A549 (cell line): Measurements from ENCODE around the gene BOLA3. TPM values are rescaled to one million over a fixed set of nuclear protein-coding genes. Genes with fewer than 3 reads are reported as not detected.

Experiments
- ATAC-seq, 2 experiments: fragments of 200-7000 bp in 1 of 2; fragments of >200 bp in 1 of 2; cut with Nextera tagmentation in 1 of 2; cut with Tn5 transposase in 1 of 2; 3 replicates each; pipeline versions ENCODE4 v1.8.0 to v1.9.1; 2018 to 2020; ENCODE audit warnings: mild to moderate bottlenecking in 1 of 2, moderate library complexity in 1 of 2
- CTCF ChIA-PET: fragments of 300-600 bp; sonication (Branson Sonifier 250); formaldehyde crosslinking; extraction: SDS; loops from one replicate; lab custom pipeline; 2021; ENCODE audit warnings: antibody characterized with exemption, inconsistent platforms; lab: Yijun Ruan, JAX
- POLR2A ChIA-PET: fragments of 350-600 bp; formaldehyde crosslinking; extraction: SDS; loops from one replicate; lab custom pipeline; 2021; ENCODE audit warnings: antibody characterized with exemption, inconsistent platforms; lab: Yijun Ruan, JAX
- DNase-seq, 2 experiments: peaks; one replicate each; pipeline versions ENCODE4 v3.0.0 to v3.0.0-alpha.2; 2011 to 2016; ENCODE audit warnings: low read depth in 1 of 2, low spot score in 1 of 2
- FAIRE-seq: peaks from 2 replicates; lab custom pipeline; 2011; peaks lifted over from hg19 to GRCh38; lab: Jason Lieb, UNC
- H3K27ac ChIP-seq, 2 experiments: fragments of >200 bp; sonication (Bioruptor Twin); formaldehyde crosslinking; 3 replicates each; pipeline ENCODE4 v1.5.1; 2016 to 2017
- H3K4me1 ChIP-seq: fragments of >200 bp; sonication (Bioruptor Twin); formaldehyde crosslinking; 3 replicates; pipeline ENCODE4 v1.6.1; 2016
- H3K4me2 ChIP-seq: fragments of >200 bp; sonication (Bioruptor Twin); formaldehyde crosslinking; 3 replicates; pipeline ENCODE4 v1.6.1; 2016
- H3K4me3 ChIP-seq: fragments of >200 bp; sonication (Bioruptor Twin); formaldehyde crosslinking; 3 replicates; pipeline ENCODE4 v1.5.1; 2016
- H3K9me3 ChIP-seq: fragments of >200 bp; sonication (Bioruptor Twin); formaldehyde crosslinking; 3 replicates; pipeline ENCODE4 v1.6.1; 2016
- BCL3 ChIP-seq: fragments of >200 bp; sonication (Bioruptor Twin); formaldehyde crosslinking; IDR thresholded peaks from 3 replicates; pipeline ENCODE4 v1.6.1; 2016
- CEBPB ChIP-seq, 2 experiments: fragments of >200 bp in 1 of 2; sonication (Bioruptor Twin) in 1 of 2; formaldehyde crosslinking in 1 of 2; IDR thresholded peaks; 2 replicates each; pipeline ENCODE4 v1.6.1; 2012 to 2016
- CHD2 ChIP-seq: fragments of 150-350 bp; IDR thresholded peaks from 2 replicates; pipeline ENCODE4 v1.6.1; 2014; ENCODE audit warnings: low read length; ENCODE audit not compliant: partially characterized antibody
- CTCF ChIP-seq: fragments of >200 bp; sonication (Bioruptor Twin); formaldehyde crosslinking; IDR thresholded peaks from 3 replicates; pipeline ENCODE4 v1.5.1; 2016
- E2F6 ChIP-seq: IDR thresholded peaks from 2 replicates; pipeline ENCODE4 v1.6.1; 2012; ENCODE audit warnings: low read depth, borderline replicate concordance
- ELK1 ChIP-seq: fragments of 150-350 bp; IDR thresholded peaks from 2 replicates; pipeline ENCODE4 v1.6.1; 2014; ENCODE audit warnings: low read depth, mild to moderate bottlenecking, low read length
- ESRRA ChIP-seq: fragments of 150-350 bp; IDR thresholded peaks from 2 replicates; pipeline ENCODE4 v1.6.1; 2014; ENCODE audit warnings: mild to moderate bottlenecking, low read length, borderline replicate concordance
- GATA3 ChIP-seq: IDR thresholded peaks from 2 replicates; pipeline ENCODE4 v1.6.1; 2012; ENCODE audit warnings: borderline replicate concordance
- HES2 ChIP-seq: fragments of >200 bp; sonication (Bioruptor Twin); formaldehyde crosslinking; IDR thresholded peaks from 2 replicates; pipeline ENCODE4 v1.6.1; 2016
- HMGXB4 ChIP-seq: fragments of 250-450 bp; sonication (Bioruptor Pico); IDR thresholded peaks from 2 replicates; pipeline ENCODE4 v1.5.0; 2021; ENCODE audit warnings: mild to moderate bottlenecking, moderate library complexity, borderline replicate concordance
- HOXB5 ChIP-seq: fragments of 250-450 bp; sonication (Bioruptor Pico); IDR thresholded peaks from 2 replicates; pipeline ENCODE4 v1.5.0; 2020; ENCODE audit warnings: mild to moderate bottlenecking, moderate library complexity
- JUN ChIP-seq, 2 experiments: fragments of >200 bp; sonication (Bioruptor Twin); formaldehyde crosslinking; IDR thresholded peaks; 2 replicates in 1 of 2; 3 replicates in 1 of 2; pipeline ENCODE4 v1.6.1; 2016 to 2017
- MAFK ChIP-seq: fragments of 450-650 bp; IDR thresholded peaks from 2 replicates; pipeline ENCODE4 v1.6.1; 2014; ENCODE audit not compliant: partially characterized antibody
- MAX ChIP-seq: IDR thresholded peaks from 2 replicates; pipeline ENCODE4 v1.6.1; 2012
- NPAS2 ChIP-seq: fragments of 250-450 bp; sonication (Bioruptor Pico); IDR thresholded peaks from 2 replicates; pipeline ENCODE4 v1.8.0; 2022; ENCODE audit warnings: mild to moderate bottlenecking, moderate library complexity, borderline replicate concordance
- NR3C1 ChIP-seq: fragments of >200 bp; sonication (Bioruptor Twin); formaldehyde crosslinking; IDR thresholded peaks from 3 replicates; pipeline ENCODE4 v1.6.1; 2017
- PBX3 ChIP-seq: IDR thresholded peaks from 2 replicates; pipeline ENCODE4 v1.6.1; 2012
- PHF8 ChIP-seq: fragments of 200-600 bp; sonication (generic); IDR thresholded peaks from 2 replicates; pipeline ENCODE4 v1.6.1; 2016; ENCODE audit warnings: low read depth, mild to moderate bottlenecking, antibody characterized with exemption, moderate library complexity, borderline replicate concordance
- POLR2A ChIP-seq: IDR thresholded peaks from 2 replicates; pipeline ENCODE4 v1.6.1; 2012; ENCODE audit warnings: mild to moderate bottlenecking, low read length
- REST ChIP-seq: fragments of 200-600 bp; sonication (generic); IDR thresholded peaks from 2 replicates; pipeline ENCODE4 v1.6.1; 2016; ENCODE audit warnings: antibody characterized with exemption, mild to moderate bottlenecking, moderate library complexity
- RFX5 ChIP-seq: fragments of 450-650 bp; IDR thresholded peaks from 2 replicates; pipeline ENCODE4 v1.7.1; 2014; ENCODE audit warnings: antibody characterized with exemption, mild to moderate bottlenecking, moderate library complexity
- TP53 ChIP-seq: fragments of 250-450 bp; sonication (Bioruptor Pico); IDR thresholded peaks from 2 replicates; pipeline ENCODE4 v1.5.0; 2021; ENCODE audit warnings: mild to moderate bottlenecking, moderate library complexity
- ZNF302 ChIP-seq: fragments of 250-450 bp; sonication (Bioruptor Pico); IDR thresholded peaks from 2 replicates; pipeline ENCODE4 v1.9.0; 2021; ENCODE audit warnings: inconsistent platforms, mild to moderate bottlenecking, moderate library complexity
- ZSCAN20 ChIP-seq: fragments of 250-450 bp; sonication (Bioruptor Pico); IDR thresholded peaks from 2 replicates; pipeline ENCODE4 v1.8.0; 2022; ENCODE audit warnings: mild to moderate bottlenecking, moderate library complexity
- WGBS: methylation state at CpG from one replicate; pipeline ENCODE4 v1.1.6; 2017; ENCODE audit errors: missing lambda C conversion rate; 5-methylcytosine and 5-hydroxymethylcytosine counted together
- polyA plus RNA-seq, 4 experiments: library from polyadenylated mRNA; depleted of rRNA in 3 of 4; stranded (reverse); fragments of >200 nt; fragmentation: RNase III in 1 of 4; extraction: RNeasy Plus Mini Kit Qiagen cat#74134 plus additional on column Dnase treatment in 1 of 4; gene quantifications; 2 replicates in 3 of 4; 3 replicates in 1 of 4; pipeline ENCODE4 v1.2.3, GENCODE V29; 2011 to 2017

The BOLA3 gene
- polyA plus RNA-seq, 2 of the 4 experiments (the other 2 are of a cell fraction), result 136 to 139 TPM

GRCh38 chr2:74178211-74179062, 30.7 kb upstream of the BOLA3 start, which contains the start of gene MOB1A:
Gene MOB1A, minus strand, starts transcription at chr2:74178879. Its CDS starts 205 bp downstream, at chr2:74178674.
- H3K4me2 ChIP-seq, result peak within 1 kb of the TSS; percentile 89
- ATAC-seq, result peak; percentile 98 to 99
- TF ChIP-seq NR3C1 (no peak), REST (peak; percentile 88), PHF8 (peak; percentile 95), ELK1 (no peak), HMGXB4 (peak; percentile 87; the same call in 1 of the 2 replicates), HES2 (no peak), NPAS2 (no peak), ZSCAN20 (CRISPR knock-in tag) (no peak), POLR2A (peak; percentile 86), CEBPB (IDR thresholded peaks at IDR 0.05) (no peak), MAX (peak; percentile 52), ZNF302 (CRISPR knock-in tag) (no peak), TP53 (CRISPR knock-in tag) (0 out of 2 replicates have a peak, but pooled peaks have one; percentile 52), ESRRA (no peak), PBX3 (peak; percentile 54; the same call in 1 of the 2 replicates), MAFK (peak; percentile 52), HOXB5 (CRISPR knock-in tag) (no peak), CHD2 (peak; percentile 92), CTCF (no peak), BCL3 (peak; percentile 94), E2F6 (peak; percentile 12; the same call in 1 of the 2 replicates), GATA3 (peak; percentile 56; the same call in 1 of the 2 replicates), RFX5 (no peak), JUN (IDR thresholded peaks at IDR 0.05) (peak; percentile 92 to 94)
- H3K4me3 ChIP-seq, result peak within 1 kb of the TSS; percentile 85
- peak; percentile 84 for FAIRE-seq
- WGBS, result 2% methylated on average over 42 of the region's 84 CpGs
- peaks cover 12% of the 10 kb centered on the region; the same call in 2 of the 3 replicates for H3K4me1 ChIP-seq
- POLR2A ChIA-PET, result interaction anchor here (0.7 to 2.2 kb wide), 21 partner anchors 9 to 351 kb away, joined by 3 to 29 read pairs (median 5); partner anchors contain the start of genes MTHFD2 and STAMBP
- DNase-seq, result peak; percentile 96 to 99
- CTCF ChIA-PET, result interaction anchor here (0.6 to 3.3 kb wide), 14 partner anchors 10 to 1514 kb away, joined by 3 to 22 read pairs (median 4); partner anchors contain the start of gene MTHFD2
- H3K27ac ChIP-seq, result peak within 1 kb of the TSS; percentile 92 to 95
- no peaks in the 10 kb centered on the region for H3K9me3 ChIP-seq
